Stimulated activated CD4-positive, alpha-beta T cell treated with anti-CD3 and anti-CD28 coated beads, Interleukin-1b, Interleukin-23, amount 100 ng/mL, for 24 hours (primary cell): Measurements from ENCODE around the gene FMN1.

Experiments
- DNase-seq, 4 experiments: peaks; one replicate each; pipeline ENCODE4 v3.0.0-alpha.2; 2020; ENCODE audit warnings: low read depth in 4 of 4, low spot score in 1 of 4

The FMN1 gene

GRCh38 chr15:33021806-33022389, 172.6 kb downstream of the FMN1 start:
- no peak for DNase-seq

- DNase-seq, result no peak
Observed at GRCh38 chr15:33019354-33019981, 175.0 kb downstream of the FMN1 start.

GRCh38 chr15:33016405-33017024, 178.0 kb downstream of the FMN1 start:
- no peak for DNase-seq

- no peak for DNase-seq
Observed at GRCh38 chr15:33014586-33014985, 179.9 kb downstream of the FMN1 start.

- DNase-seq, result no peak
Observed at GRCh38 chr15:33013827-33014445, 180.6 kb downstream of the FMN1 start.

- no peak for DNase-seq
Observed at GRCh38 chr15:33011976-33012375, 182.5 kb downstream of the FMN1 start.

GRCh38 chr15:33009603-33010002, 184.9 kb downstream of the FMN1 start:
- no peak for DNase-seq

GRCh38 chr15:33009026-33009425, 185.5 kb downstream of the FMN1 start:
- DNase-seq, result no peak

- DNase-seq, result no peak
Observed at GRCh38 chr15:33008284-33008995, 186.1 kb downstream of the FMN1 start.

- DNase-seq, result no peak
Observed at GRCh38 chr15:33007303-33007855, 187.1 kb downstream of the FMN1 start.

GRCh38 chr15:33005582-33005981, 188.9 kb downstream of the FMN1 start:
- DNase-seq, result no peak

- no peak for DNase-seq
Observed at GRCh38 chr15:33001926-33002325, 192.6 kb downstream of the FMN1 start.

GRCh38 chr15:32998979-32999672, 195.4 kb downstream of the FMN1 start:
- no peak for DNase-seq

GRCh38 chr15:32998182-32998581, 196.3 kb downstream of the FMN1 start:
- no peak for DNase-seq

GRCh38 chr15:32994810-32995424, 199.6 kb downstream of the FMN1 start:
- DNase-seq, result no peak

- DNase-seq, result no peak
Observed at GRCh38 chr15:32993285-32993684, 201.2 kb downstream of the FMN1 start.

- no peak for DNase-seq
Observed at GRCh38 chr15:32991619-32992111, 202.8 kb downstream of the FMN1 start.

GRCh38 chr15:32990071-32990470, 204.4 kb downstream of the FMN1 start:
- no peak for DNase-seq

- no peak for DNase-seq
Observed at GRCh38 chr15:32987067-32987466, 207.4 kb downstream of the FMN1 start.

GRCh38 chr15:32986147-32986546, 208.4 kb downstream of the FMN1 start:
- DNase-seq, result no peak
